ENCODE results near the gene ODAM. TPM values are rescaled to one million over a fixed set of nuclear protein-coding genes. Genes with fewer than 3 reads are reported as not detected.

Gene ODAM
- total RNA-seq, 1 donor from 2014 or later = not detected

DNA sequence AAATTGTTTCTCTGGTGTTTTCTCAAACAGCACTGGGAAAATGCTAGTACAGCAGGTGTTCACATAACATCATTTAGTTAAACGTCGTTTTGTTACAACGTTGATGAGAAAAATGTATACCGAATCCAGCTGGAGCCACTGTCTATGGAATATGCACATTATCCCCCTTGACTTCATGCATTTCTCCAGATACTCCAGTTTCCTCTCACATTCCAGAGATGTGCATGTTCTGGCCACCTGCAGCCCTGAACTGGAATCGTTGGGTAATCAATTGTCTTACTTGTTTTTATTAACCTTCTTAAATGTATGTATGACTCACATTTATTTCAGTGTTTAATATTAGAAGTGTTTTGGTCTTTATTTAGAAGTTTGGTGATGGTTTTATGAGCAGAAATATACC is 18.4 kb upstream of the ODAM start:
- Mint-ChIP-seq H3K4me1 (ENCODE audit: unreplicated experiment) (no peaks in the 10 kb centered on the region), H3K36me3 (ENCODE audit: unreplicated experiment) (no peaks in the 10 kb centered on the region), H3K4me3 (ENCODE audit: unreplicated experiment) (no peak overlapping the region), H3K27me3 (ENCODE audit: unreplicated experiment) (peaks cover 18% of the 10 kb centered on the region), H3K27ac (ENCODE audit: unreplicated experiment) (no peak overlapping the region), H3K9me3 (ENCODE audit: unreplicated experiment) (no peaks in the 10 kb centered on the region)
- no peak for DNase-seq (ENCODE audit: extremely low spot score, unreplicated experiment)
- TF ChIP-seq, protein P1, sequence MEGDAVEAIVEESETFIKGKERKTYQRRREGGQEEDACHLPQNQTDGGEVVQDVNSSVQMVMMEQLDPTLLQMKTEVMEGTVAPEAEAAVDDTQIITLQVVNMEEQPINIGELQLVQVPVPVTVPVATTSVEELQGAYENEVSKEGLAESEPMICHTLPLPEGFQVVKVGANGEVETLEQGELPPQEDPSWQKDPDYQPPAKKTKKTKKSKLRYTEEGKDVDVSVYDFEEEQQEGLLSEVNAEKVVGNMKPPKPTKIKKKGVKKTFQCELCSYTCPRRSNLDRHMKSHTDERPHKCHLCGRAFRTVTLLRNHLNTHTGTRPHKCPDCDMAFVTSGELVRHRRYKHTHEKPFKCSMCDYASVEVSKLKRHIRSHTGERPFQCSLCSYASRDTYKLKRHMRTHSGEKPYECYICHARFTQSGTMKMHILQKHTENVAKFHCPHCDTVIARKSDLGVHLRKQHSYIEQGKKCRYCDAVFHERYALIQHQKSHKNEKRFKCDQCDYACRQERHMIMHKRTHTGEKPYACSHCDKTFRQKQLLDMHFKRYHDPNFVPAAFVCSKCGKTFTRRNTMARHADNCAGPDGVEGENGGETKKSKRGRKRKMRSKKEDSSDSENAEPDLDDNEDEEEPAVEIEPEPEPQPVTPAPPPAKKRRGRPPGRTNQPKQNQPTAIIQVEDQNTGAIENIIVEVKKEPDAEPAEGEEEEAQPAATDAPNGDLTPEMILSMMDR (IDR thresholded peaks at IDR 0.05) = no peak

GRCh38 chr4:70178075-70178660 is 17.4 kb upstream of the ODAM start:
- H3K27me3 Mint-ChIP-seq (ENCODE audit: unreplicated experiment) = peaks cover 22% of the 10 kb centered on the region
- no peak overlapping the region for H3K27ac Mint-ChIP-seq (ENCODE audit: unreplicated experiment)
- no peak for DNase-seq (ENCODE audit: extremely low spot score, unreplicated experiment)
- TF ChIP-seq, protein P1 (IDR thresholded peaks at IDR 0.05) = no peak
- H3K4me3 Mint-ChIP-seq (ENCODE audit: unreplicated experiment) = no peak overlapping the region
- no peaks in the 10 kb centered on the region for H3K4me1 Mint-ChIP-seq (ENCODE audit: unreplicated experiment)
- no peaks in the 10 kb centered on the region for H3K9me3 Mint-ChIP-seq (ENCODE audit: unreplicated experiment)
- H3K36me3 Mint-ChIP-seq (ENCODE audit: unreplicated experiment) = no peaks in the 10 kb centered on the region

- no peak overlapping the region for H3K27ac Mint-ChIP-seq (ENCODE audit: unreplicated experiment)
- H3K4me1 Mint-ChIP-seq (ENCODE audit: unreplicated experiment) = no peaks in the 10 kb centered on the region
- H3K9me3 Mint-ChIP-seq (ENCODE audit: unreplicated experiment) = no peaks in the 10 kb centered on the region
- H3K4me3 Mint-ChIP-seq (ENCODE audit: unreplicated experiment) = no peak overlapping the region
- H3K36me3 Mint-ChIP-seq (ENCODE audit: unreplicated experiment) = no peaks in the 10 kb centered on the region
- no peak for DNase-seq (ENCODE audit: extremely low spot score, unreplicated experiment)
- TF ChIP-seq, protein P1 (IDR thresholded peaks at IDR 0.05) = no peak
- H3K27me3 Mint-ChIP-seq (ENCODE audit: unreplicated experiment) = peaks cover 27% of the 10 kb centered on the region
These were observed 15.7 kb upstream of the ODAM start for GRCh38 chr4:70179811-70180210.

- H3K4me1 Mint-ChIP-seq (ENCODE audit: unreplicated experiment) = no peaks in the 10 kb centered on the region
- no peak for DNase-seq (ENCODE audit: extremely low spot score, unreplicated experiment)
- H3K27ac Mint-ChIP-seq (ENCODE audit: unreplicated experiment) = no peak overlapping the region
- no peaks in the 10 kb centered on the region for H3K36me3 Mint-ChIP-seq (ENCODE audit: unreplicated experiment)
- H3K27me3 Mint-ChIP-seq (ENCODE audit: unreplicated experiment) = peaks cover 30% of the 10 kb centered on the region
- no peak overlapping the region for H3K4me3 Mint-ChIP-seq (ENCODE audit: unreplicated experiment)
- no peaks in the 10 kb centered on the region for H3K9me3 Mint-ChIP-seq (ENCODE audit: unreplicated experiment)
- TF ChIP-seq, protein P1 (IDR thresholded peaks at IDR 0.05) = no peak
These were observed 13.7 kb upstream of the ODAM start for GRCh38 chr4:70181864-70182263.

DNA sequence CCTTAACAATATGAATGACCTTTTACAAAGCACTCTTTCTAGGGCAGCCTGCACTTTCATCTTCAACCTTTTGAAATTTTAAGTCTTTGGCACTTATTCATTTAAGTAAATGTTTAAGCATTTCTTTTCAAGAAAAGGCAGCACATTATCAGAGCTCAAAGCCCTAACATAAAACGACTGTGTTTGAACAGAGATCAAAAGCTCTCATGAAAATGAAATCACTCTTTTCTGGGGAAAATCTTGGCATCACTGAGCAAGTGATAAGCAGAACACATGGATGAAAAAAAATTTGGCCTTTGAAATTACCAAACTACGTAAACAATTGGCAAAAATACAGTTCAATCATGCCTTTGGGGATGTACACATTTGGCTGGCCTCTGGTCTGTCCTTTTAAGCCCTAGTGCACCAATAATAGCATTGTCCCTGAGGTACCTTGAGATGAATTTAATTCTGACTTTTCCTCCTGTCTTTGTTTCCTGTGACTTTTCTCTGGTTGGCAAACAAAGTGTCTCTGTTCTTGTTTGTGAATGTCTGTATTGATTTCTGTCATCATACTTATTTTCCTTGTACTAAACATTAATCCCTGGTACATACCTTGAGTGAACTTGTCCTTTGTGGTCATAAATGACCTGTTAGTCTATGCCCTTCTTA is 12.9 kb upstream of the ODAM start:
- DNase-seq (ENCODE audit: extremely low spot score, unreplicated experiment) = no peak
- no peaks in the 10 kb centered on the region for H3K9me3 Mint-ChIP-seq (ENCODE audit: unreplicated experiment)
- H3K4me1 Mint-ChIP-seq (ENCODE audit: unreplicated experiment) = no peaks in the 10 kb centered on the region
- no peaks in the 10 kb centered on the region for H3K36me3 Mint-ChIP-seq (ENCODE audit: unreplicated experiment)
- H3K27ac Mint-ChIP-seq (ENCODE audit: unreplicated experiment) = no peak overlapping the region
- H3K27me3 Mint-ChIP-seq (ENCODE audit: unreplicated experiment) = peaks cover 28% of the 10 kb centered on the region
- no peak overlapping the region for H3K4me3 Mint-ChIP-seq (ENCODE audit: unreplicated experiment)
- TF ChIP-seq, protein P1 (IDR thresholded peaks at IDR 0.05) = no peak

All from osteocyte (in vitro differentiated cells).